ENCODE data around the gene TKFC.

TKFC gene

GRCh38 chr11:61332797-61333549 is at the start of gene TKFC, which contains the start of gene DDB1:
TSS of gene TKFC (plus strand) at chr11:61333228. CDS start at chr11:61334729, 1,501 bp downstream.
TSS of gene DDB1 (minus strand) at chr11:61333105. CDS start at chr11:61332968, 137 bp downstream.
- Mint-ChIP-seq H3K4me1 (peaks cover 59% of the 10 kb centered on the region), H3K9me3 (no peaks in the 10 kb centered on the region), H3K27me3 (no peaks in the 10 kb centered on the region), H3K36me3 (peaks cover 14% of the 10 kb centered on the region), H3K27ac (peak within 1 kb of the TSS; percentile 98), H3K4me3 (peak within 1 kb of the TSS; percentile 94)

- H3K4me3 Mint-ChIP-seq = no peak overlapping the region
- no peaks in the 10 kb centered on the region for H3K27me3 Mint-ChIP-seq
- H3K9me3 Mint-ChIP-seq = no peaks in the 10 kb centered on the region
- H3K4me1 Mint-ChIP-seq = no peaks in the 10 kb centered on the region
- peaks cover 6% of the 10 kb centered on the region for H3K36me3 Mint-ChIP-seq
- no peak overlapping the region for H3K27ac Mint-ChIP-seq
Measured at GRCh38 chr11:61283613-61284012, 49.4 kb upstream of the TKFC start.

GRCh38 chr11:61287338-61287977 is 45.6 kb upstream of the TKFC start:
- Mint-ChIP-seq H3K4me3 (no peak overlapping the region), H3K27ac (no peak overlapping the region), H3K9me3 (no peaks in the 10 kb centered on the region), H3K27me3 (peaks cover 3% of the 10 kb centered on the region), H3K4me1 (no peaks in the 10 kb centered on the region), H3K36me3 (peaks cover 7% of the 10 kb centered on the region)

GRCh38 chr11:61290905-61291690 is 41.9 kb upstream of the TKFC start:
- no peak overlapping the region for H3K27ac Mint-ChIP-seq
- no peak overlapping the region for H3K4me3 Mint-ChIP-seq
- peaks cover 7% of the 10 kb centered on the region for H3K27me3 Mint-ChIP-seq
- no peaks in the 10 kb centered on the region for H3K9me3 Mint-ChIP-seq
- H3K36me3 Mint-ChIP-seq = peaks cover 3% of the 10 kb centered on the region
- H3K4me1 Mint-ChIP-seq = peaks cover 12% of the 10 kb centered on the region

- Mint-ChIP-seq H3K36me3 (peaks cover 7% of the 10 kb centered on the region), H3K4me3 (peak overlapping the region; percentile 11), H3K9me3 (no peaks in the 10 kb centered on the region), H3K27me3 (peaks cover 7% of the 10 kb centered on the region), H3K27ac (peak overlapping the region; percentile 62), H3K4me1 (peaks cover 17% of the 10 kb centered on the region)
Measured at GRCh38 chr11:61292356-61292755, 40.7 kb upstream of the TKFC start.

- H3K9me3 Mint-ChIP-seq = no peaks in the 10 kb centered on the region
- H3K4me1 Mint-ChIP-seq = peaks cover 31% of the 10 kb centered on the region
- H3K27ac Mint-ChIP-seq = peak overlapping the region; percentile 82
- peaks cover 12% of the 10 kb centered on the region for H3K36me3 Mint-ChIP-seq
- H3K4me3 Mint-ChIP-seq = peak overlapping the region; percentile 90
- peaks cover 7% of the 10 kb centered on the region for H3K27me3 Mint-ChIP-seq
Measured at GRCh38 chr11:61293867-61294716, 38.9 kb upstream of the TKFC start.

GRCh38 chr11:61294717-61295595 is 38.1 kb upstream of the TKFC start, which contains the start of gene VWCE:
TSS of gene VWCE (minus strand) at chr11:61295316. CDS start at chr11:61295037, 279 bp downstream.
- Mint-ChIP-seq H3K4me3 (peak within 1 kb of the TSS; percentile 90), H3K36me3 (peaks cover 12% of the 10 kb centered on the region), H3K27me3 (peaks cover 7% of the 10 kb centered on the region), H3K27ac (peak within 1 kb of the TSS; percentile 82), H3K4me1 (peaks cover 39% of the 10 kb centered on the region), H3K9me3 (no peaks in the 10 kb centered on the region)

- Mint-ChIP-seq H3K4me3 (peak overlapping the region; percentile 49), H3K36me3 (peaks cover 14% of the 10 kb centered on the region), H3K27me3 (peaks cover 7% of the 10 kb centered on the region), H3K4me1 (peaks cover 43% of the 10 kb centered on the region), H3K9me3 (no peaks in the 10 kb centered on the region), H3K27ac (no peak overlapping the region)
Measured at GRCh38 chr11:61295596-61295926, 37.5 kb upstream of the TKFC start.

- Mint-ChIP-seq H3K4me3 (peak overlapping the region; percentile 43), H3K4me1 (peaks cover 43% of the 10 kb centered on the region), H3K27me3 (peaks cover 5% of the 10 kb centered on the region), H3K36me3 (peaks cover 20% of the 10 kb centered on the region), H3K9me3 (no peaks in the 10 kb centered on the region), H3K27ac (peak overlapping the region; percentile 9)
Measured at GRCh38 chr11:61297341-61297740, 35.7 kb upstream of the TKFC start.

- H3K27me3 Mint-ChIP-seq = peaks cover 2% of the 10 kb centered on the region
- peaks cover 17% of the 10 kb centered on the region for H3K36me3 Mint-ChIP-seq
- H3K27ac Mint-ChIP-seq = peak overlapping the region; percentile 9
- peaks cover 43% of the 10 kb centered on the region for H3K4me1 Mint-ChIP-seq
- no peaks in the 10 kb centered on the region for H3K9me3 Mint-ChIP-seq
- H3K4me3 Mint-ChIP-seq = peak overlapping the region; percentile 43
Measured at GRCh38 chr11:61297746-61298145, 35.3 kb upstream of the TKFC start.

GRCh38 chr11:61298663-61299244 is 34.3 kb upstream of the TKFC start:
- Mint-ChIP-seq H3K4me3 (no peak overlapping the region), H3K4me1 (peaks cover 39% of the 10 kb centered on the region), H3K27ac (peak overlapping the region; percentile 19), H3K36me3 (peaks cover 17% of the 10 kb centered on the region), H3K9me3 (no peaks in the 10 kb centered on the region), H3K27me3 (no peaks in the 10 kb centered on the region)

- peaks cover 15% of the 10 kb centered on the region for H3K36me3 Mint-ChIP-seq
- no peak overlapping the region for H3K4me3 Mint-ChIP-seq
- no peak overlapping the region for H3K27ac Mint-ChIP-seq
- H3K27me3 Mint-ChIP-seq = no peaks in the 10 kb centered on the region
- peaks cover 25% of the 10 kb centered on the region for H3K4me1 Mint-ChIP-seq
- H3K9me3 Mint-ChIP-seq = no peaks in the 10 kb centered on the region
Measured at GRCh38 chr11:61302550-61302949, 30.5 kb upstream of the TKFC start.

GRCh38 chr11:61303725-61304124 is 29.3 kb upstream of the TKFC start:
- H3K36me3 Mint-ChIP-seq = peaks cover 12% of the 10 kb centered on the region
- peaks cover 16% of the 10 kb centered on the region for H3K4me1 Mint-ChIP-seq
- no peak overlapping the region for H3K4me3 Mint-ChIP-seq
- no peaks in the 10 kb centered on the region for H3K27me3 Mint-ChIP-seq
- H3K27ac Mint-ChIP-seq = no peak overlapping the region
- H3K9me3 Mint-ChIP-seq = no peaks in the 10 kb centered on the region

GRCh38 chr11:61305417-61305816 is 27.6 kb upstream of the TKFC start:
- Mint-ChIP-seq H3K4me3 (no peak overlapping the region), H3K9me3 (no peaks in the 10 kb centered on the region), H3K4me1 (peaks cover under 1% of the 10 kb centered on the region), H3K36me3 (peaks cover 11% of the 10 kb centered on the region), H3K27ac (no peak overlapping the region), H3K27me3 (no peaks in the 10 kb centered on the region)
